Stimulated activated CD8-positive, alpha-beta memory T cell treated with anti-CD3 and anti-CD28 coated beads, Interleukin-7, amount 100 ng/mL, for 48 hours (primary cell): ENCODE data around the gene FAT1.
"Not testable (repeated sequence)": the region's sequence is repeated elsewhere in the genome, so short reads cannot be mapped to it uniquely, and the experiment has no call there.

ENCODE experiments used
- DNase-seq, 2 donors: peaks; one replicate each; pipeline ENCODE4 v3.0.0-alpha.2; 2020; ENCODE audit warnings: low read depth in 1 of 2; ENCODE audit errors: extremely low read depth in 1 of 2

The FAT1 gene, protein sequence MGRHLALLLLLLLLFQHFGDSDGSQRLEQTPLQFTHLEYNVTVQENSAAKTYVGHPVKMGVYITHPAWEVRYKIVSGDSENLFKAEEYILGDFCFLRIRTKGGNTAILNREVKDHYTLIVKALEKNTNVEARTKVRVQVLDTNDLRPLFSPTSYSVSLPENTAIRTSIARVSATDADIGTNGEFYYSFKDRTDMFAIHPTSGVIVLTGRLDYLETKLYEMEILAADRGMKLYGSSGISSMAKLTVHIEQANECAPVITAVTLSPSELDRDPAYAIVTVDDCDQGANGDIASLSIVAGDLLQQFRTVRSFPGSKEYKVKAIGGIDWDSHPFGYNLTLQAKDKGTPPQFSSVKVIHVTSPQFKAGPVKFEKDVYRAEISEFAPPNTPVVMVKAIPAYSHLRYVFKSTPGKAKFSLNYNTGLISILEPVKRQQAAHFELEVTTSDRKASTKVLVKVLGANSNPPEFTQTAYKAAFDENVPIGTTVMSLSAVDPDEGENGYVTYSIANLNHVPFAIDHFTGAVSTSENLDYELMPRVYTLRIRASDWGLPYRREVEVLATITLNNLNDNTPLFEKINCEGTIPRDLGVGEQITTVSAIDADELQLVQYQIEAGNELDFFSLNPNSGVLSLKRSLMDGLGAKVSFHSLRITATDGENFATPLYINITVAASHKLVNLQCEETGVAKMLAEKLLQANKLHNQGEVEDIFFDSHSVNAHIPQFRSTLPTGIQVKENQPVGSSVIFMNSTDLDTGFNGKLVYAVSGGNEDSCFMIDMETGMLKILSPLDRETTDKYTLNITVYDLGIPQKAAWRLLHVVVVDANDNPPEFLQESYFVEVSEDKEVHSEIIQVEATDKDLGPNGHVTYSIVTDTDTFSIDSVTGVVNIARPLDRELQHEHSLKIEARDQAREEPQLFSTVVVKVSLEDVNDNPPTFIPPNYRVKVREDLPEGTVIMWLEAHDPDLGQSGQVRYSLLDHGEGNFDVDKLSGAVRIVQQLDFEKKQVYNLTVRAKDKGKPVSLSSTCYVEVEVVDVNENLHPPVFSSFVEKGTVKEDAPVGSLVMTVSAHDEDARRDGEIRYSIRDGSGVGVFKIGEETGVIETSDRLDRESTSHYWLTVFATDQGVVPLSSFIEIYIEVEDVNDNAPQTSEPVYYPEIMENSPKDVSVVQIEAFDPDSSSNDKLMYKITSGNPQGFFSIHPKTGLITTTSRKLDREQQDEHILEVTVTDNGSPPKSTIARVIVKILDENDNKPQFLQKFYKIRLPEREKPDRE (N-terminal part only)

DNA sequence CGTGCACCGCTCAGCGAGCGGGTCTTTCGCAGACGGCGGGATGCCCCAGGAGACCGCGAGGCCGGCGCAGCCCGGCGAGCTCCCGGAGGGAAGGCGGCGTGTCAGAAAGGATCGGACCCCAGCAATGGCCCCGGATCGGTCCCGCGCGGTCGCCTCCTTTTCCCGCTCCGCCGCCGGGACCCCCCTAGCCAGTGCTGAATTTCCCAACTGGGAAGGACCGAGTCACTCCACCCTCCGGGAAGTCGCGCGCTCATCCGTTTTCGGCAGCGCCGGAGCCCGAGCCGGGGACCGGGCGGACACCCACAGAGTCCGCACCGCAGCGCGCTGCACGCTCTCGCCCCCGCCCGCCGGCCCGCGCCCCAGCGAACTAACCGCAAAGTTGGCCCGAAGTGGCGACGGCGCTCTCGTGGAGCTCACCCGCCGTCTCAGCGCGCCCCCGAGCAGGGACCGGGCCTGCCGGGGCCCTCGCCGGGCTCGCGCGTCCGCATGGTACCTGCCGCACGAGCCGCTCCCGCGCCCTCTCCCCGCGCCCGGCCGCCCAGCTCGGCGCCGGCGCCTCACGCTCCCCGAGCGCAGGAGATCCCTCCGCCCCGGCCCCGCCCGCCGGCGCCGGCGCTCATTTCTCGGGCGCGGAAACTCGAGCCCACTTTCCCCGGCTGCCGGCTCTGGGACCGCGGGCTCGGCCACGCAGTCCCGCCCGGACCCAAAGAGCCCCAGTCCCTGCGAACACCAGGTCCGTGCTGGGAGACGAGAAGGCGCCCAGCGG is at the start of gene FAT1:
TSS of gene FAT1 (minus strand) at position 565 of the 766 bp plus-strand sequence. CDS start 14,029 bp downstream, outside the sequence.
- DNase-seq: no peak

DNA sequence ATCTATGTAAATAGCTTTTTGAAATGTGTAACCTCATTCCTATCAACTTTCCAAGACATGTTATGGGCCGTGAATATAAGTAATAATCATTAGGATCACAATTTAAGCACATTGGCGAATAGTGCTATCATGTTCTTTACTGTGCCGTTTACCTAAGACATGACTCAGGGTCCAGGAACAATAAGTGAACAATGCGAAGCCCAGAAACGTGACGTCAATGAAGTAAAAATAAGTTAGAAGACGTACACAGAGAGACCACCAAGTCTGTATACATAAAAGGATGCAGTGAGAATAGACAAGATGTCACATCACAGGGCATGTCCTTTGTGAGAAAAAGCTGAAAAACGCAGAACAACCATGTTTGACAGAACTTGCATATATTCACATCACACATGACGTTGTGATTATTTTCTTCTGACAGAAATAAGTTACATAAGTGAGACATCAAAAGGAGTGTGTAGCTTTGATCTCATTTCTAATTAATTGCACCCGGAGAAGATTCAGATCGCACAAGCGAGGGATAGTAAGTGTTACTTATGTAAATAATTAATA is 49.4 kb upstream of the FAT1 start:
- DNase-seq: no peak

DNA sequence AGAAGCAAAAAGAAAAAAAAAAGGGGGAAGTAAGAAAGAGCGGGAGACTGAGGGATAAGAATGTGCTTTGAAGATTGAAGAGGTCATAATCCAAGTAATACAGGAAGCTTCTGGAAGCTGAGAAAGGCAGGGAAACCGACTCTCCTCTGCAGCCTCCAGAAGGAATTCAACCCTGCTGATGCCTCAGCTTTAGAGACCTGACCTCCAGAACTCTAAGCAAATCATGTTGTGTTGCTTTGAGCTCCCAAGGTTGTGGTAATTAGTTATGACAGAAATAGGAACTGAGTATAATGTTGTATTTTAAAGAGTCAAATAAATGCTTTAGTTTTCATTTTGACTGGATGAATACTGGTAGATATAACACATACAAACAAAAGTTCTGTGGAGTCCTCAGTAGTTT is 48.0 kb upstream of the FAT1 start:
- no peak for DNase-seq

DNA sequence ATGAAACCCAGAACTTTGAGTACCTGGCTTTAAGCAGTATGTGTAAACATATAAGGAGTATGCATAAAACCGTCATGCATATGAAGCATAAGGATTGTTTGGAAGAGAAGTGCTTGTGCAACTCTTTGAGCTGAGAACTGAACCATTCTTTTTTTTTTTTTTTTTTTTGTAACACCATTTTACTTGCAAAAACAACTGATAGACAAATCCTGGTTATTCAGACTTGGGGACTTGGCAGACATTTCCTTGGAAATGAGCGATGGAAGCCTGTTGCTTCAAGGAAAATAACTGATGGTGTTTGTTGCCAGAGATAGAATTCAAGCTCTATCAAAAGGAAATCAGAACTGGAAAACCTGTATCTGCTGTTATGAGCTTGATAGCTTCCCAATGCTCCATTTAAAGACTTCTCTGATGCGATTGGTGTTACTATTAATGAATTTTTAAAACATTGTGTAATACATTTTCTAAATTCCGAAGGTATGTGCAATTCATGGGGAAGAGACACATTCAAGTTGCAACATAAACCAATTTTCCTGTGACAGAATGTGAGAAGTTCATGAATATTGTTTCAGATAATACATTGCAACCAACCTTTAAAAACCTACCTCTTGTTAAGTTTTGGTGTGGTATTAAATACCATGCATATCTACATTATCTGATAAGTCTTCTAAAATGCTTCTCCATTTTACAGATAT is 47.0 kb upstream of the FAT1 start:
- no peak for DNase-seq

DNA sequence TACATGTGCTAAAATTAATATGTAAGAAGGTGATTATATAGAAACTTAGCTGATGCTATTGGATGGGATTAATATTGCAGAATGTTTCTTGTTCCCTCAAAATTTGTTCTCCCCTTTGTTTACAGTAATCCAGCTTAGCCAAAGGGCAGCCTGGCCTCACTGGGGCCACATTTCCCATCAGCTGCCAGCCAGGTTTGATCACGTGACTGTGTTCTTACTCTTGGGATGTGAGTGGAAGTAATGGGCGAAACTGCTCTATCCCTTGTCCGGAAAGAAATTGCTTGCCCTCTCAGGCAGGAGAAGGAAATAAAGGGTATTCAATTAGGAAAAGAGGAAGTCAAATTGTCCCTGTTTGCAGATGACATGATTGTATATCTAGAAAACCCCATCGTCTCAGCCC is 44.1 kb upstream of the FAT1 start:
- DNase-seq: no peak

DNA sequence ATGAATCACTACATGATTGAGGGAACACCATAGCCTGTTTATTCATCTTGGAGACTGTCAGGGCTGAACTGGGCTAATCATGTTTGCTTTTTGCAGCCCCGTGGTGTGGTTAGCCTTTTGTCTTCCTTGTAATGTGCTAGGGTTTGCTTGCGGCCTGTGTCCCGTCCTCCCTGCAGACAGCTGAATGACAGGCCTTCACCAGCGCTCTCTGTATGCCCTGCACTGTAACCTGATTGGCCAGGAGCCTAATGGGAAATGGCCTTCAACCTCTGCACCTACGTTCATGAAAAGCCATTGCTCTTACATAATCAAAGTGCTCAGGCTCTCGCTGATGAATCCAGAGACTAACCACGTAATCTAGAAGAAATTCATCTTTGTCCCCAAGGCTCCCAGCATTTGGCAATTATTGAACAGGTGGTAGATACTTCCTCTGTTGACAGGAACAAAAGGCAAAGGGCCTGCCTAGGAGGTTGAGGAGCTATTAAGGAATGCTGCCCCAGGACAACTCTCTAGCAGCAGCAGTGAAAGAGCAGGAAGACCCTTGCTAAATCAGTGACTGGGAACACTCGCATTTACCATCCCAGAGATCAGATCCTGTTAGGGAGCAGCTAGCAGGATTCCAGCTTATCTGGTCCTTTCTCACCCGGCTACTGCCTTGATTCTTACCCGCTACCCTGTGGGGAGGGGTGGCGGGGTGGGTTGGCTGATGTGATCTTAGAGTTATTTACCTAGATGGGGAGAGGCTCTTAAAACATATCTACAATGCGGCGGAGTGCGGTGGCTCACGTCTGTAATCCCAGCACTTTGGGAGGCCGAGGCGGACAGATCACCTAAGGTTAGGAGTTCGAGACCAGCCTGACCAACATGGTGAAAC is 42.3 kb upstream of the FAT1 start:
- no peak for DNase-seq

DNA sequence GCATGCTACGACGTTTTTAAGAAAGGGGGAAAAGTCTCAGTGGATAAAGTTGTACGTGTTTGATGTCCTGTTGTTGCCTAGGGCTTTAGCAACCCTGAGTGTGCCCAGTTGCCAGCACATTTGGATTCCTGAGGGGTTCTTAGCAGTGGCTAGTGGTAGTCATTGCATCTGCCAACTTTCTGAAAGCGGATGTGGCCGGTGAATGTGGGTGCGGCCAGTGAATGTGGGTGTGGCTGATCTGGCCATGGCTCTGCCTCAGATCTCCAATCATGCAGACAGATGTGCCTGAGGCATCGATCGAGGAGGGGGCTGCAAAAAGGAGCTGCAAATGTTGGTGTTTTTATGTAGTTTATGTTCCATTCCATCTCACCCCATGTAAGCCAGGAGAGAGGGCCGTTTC is 41.5 kb upstream of the FAT1 start:
- no peak for DNase-seq

DNA sequence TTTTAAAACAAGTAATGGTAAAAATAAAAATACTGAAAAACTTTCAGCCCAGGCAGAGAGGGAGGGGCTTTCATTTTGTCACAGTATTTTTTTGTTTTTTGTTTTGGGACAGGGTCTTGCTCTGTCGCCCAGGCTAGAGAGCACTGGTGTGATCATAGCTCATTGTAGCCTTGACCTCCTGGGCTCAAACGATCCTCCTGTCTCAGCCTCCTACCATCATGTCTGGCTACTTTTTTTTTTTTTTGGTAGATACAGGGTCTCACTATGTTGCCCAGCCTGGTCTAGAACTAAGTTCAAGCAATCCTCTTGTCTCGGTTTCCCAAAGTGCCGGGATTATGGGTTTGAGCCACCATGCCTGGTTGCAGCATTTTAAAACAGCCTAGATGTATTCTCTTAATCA is 40.8 kb upstream of the FAT1 start:
- no peak for DNase-seq

DNA sequence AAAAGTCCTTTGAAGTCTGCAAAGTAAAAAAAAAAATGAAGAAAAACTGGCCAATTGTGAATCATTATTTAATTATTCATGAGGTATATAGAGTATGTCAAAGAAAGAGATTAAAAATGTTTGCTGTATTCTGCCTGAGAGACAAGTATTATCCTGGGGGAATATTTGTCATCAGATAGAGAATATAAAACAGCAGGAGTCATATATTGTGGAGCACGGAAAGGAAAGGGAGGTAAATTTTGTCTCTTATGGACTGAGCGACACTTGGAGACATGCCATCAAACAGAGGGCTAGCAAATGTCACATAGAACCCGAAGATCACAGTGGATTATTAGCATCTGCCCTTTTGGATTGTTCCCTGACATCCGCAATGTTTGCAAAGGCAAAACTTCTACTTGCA is 39.2 kb upstream of the FAT1 start:
- DNase-seq: no peak

DNA sequence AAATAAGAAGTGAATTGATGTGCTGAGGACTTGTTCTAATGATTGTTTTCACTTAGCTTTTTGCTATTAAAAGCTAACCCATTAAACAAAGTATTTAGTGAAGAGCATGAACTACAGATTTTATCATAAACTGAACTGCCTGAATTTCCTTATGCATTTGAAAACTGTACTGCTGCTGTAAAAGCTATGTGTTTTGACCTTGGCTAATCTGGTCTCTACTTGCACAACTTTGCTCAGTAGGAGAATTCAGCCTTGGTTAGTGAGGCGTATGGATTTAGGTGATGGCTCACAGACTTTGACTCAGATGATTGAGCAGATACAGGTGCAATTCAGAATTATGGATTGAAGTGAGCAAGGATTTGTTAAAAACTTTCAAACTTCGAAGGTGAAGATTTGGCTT is 38.7 kb upstream of the FAT1 start:
- no peak for DNase-seq

DNA sequence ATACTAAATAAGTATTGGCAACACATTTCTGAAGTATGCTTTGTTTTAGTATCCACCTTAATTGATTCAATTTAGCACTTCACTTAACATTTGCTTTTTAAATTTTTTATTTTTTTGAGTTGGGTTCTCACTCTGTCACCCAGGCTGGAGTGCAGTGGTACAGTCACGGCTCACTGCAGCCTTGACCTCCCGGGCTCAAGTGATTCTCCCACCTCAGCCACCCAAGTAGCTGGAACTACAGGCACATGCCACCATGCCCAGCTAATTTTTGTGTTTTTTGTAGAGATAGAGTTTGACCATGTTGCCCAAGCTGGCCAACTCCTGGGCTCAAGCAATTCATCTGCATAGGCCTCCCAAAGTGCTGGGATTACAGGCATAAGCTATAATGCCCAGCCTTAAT is 38.3 kb upstream of the FAT1 start:
- not testable (repeated sequence) for DNase-seq

DNA sequence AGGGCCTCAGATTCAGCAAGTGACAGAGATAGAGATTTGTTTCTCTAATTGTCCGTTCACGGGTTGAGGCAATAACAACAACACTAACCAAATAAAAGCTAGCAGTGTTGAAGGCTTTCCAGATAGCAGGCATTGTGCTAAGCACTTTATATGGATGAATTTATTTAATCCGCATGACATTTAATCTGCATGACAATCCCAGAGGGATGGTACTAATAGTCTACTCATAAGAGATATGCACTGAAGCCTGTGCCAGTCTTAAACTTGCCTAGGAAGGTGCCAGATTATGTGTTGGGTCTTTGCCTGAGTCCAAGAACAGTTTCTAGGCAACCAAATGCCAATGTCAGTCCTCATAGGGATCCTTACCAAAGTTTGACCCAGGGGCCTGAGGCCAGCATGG is 37.7 kb upstream of the FAT1 start:
- DNase-seq: no peak

DNA sequence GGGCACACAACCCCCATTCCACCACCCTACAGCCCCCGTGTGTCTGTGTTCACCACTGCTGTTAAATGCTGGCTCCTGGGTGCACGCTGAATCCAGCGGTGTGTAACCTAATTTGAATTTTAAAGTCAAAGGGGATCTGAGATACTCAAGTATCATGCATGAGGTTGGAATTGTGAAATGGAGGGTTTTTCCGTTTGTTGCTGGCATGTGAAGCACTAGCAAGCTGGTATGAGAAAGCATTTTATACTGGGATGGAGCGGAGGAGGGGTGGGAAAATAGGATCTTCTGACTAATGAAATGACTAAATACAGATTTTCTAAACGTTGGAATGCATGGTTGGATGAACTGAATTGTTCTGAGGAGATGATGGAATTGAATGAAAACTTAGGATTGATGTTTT is 36.9 kb upstream of the FAT1 start:
- DNase-seq: no peak

DNA sequence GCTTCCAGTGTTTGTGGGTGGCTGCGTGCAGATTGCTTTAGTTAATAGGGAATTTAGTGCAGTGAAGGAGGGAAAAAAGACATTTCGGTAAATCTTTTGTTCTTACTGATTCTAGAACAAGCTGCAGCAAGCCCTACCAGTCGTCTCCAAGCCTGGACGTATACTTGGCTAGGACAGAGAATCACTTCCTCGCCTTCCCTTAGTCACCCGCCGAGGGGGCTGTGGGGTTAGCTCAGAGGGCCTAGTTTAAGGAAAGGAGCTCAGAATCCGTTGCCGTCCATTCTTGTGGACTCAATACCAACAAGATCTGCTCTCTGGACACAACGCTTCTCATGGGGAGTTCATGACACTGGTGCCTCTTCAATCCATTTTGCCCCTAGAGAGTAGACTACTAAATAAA is 36.3 kb upstream of the FAT1 start:
- DNase-seq: no peak

DNA sequence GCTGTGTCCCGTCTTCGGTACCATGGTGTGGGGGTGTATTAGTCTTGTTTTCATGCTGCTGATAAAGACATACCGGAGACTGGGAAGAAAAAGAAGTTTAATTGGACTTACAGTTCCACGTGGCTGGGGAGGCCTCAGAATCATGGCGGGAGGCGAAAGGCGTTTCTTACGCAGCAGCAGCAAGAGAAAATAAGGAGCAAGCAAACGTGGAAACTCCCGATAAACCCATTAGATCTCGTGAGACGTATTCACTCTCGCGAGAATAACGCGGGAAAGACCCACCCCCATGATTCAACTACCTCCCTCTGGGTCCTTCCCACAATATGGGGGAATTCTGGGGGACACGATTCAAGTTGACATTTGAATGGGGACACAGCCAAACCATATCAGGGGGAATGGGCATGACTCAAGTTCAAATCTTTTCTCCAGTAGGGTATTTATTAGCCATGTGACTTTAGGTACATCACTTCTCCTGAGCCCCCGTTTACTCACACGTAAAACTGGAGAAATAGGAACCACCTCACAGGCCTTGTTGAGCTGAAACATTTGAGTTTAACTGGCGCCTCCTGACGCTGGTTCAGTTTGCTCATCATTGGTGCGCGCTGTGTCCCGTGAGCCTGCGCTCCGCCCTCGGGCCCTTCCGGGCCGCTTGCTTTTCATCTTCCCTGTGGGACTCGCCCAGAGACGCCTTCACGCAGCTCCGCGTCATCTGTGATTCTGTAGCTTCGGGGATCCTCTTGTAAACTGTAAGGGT is 35.5 kb upstream of the FAT1 start:
- no peak for DNase-seq

DNA sequence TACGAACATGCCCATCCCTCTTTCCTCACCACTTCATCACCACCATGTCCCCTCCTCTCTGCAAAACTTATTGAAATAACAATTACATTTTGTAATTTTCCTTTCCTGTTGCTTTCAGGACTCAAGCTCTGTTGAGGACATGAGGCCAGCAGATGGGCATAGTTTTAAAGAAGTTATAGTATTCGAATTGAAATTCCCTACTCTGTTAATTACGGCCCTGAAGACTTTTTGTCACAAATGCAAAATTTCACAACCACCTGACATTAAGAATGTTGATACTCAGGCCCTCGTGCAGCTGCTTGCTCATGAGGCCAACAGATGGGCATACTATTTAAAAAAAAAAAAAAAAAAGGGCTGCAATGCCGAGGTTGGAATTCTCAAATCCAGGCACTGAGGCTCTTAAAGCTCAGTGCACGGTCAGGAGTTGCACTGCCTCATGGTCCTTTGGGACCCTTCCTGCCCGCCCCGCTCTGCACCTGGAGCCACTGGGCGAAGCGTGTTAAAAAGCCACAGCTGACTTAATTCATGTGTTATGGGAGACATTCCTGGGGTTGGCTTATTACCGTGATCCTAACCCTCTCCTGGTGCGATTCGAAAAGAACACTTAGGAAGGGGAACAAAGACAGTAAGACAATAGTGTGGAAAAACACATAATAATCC is 34.2 kb upstream of the FAT1 start:
- no peak for DNase-seq

DNA sequence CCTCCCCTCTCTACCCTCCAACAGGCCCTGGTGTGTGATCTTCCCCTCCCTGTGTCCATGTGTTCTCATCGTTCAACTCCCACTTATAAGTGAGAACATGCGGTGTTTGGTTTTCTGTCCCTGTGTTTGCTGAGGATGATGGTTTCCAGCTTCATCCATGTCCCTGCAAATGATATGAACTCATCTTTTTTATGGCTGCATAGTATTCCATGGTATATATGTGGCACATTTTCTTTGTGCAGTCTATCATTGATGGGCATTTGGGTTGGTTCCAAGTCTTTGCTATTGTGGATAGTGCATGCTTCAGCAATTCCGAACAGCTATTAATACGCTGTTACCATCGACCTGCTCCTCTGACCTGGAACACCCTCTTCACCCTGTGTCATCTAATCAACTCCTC is 32.9 kb upstream of the FAT1 start:
- DNase-seq: not testable (repeated sequence)
